DND-41 (cell line): ENCODE results near the gene TCP1.
A peak's percentile ranks its signal among the peaks of the same experiment; 100 is the strongest.

Experiments
- ATAC-seq: fragments of 200-7000 bp; cut with Tn5 transposase; 3 replicates; pipeline ENCODE4 v1.9.1; 2021; ENCODE audit warnings: low read depth; ENCODE audit not compliant: insufficient read depth
- DNase-seq: peaks from one replicate; pipeline ENCODE4 v3.0.0-alpha.2; 2020
- H2AFZ ChIP-seq: 2 replicates; pipeline ENCODE4 v1.6.0; 2012; ENCODE audit warnings: low read depth, low read length
- H3K27ac ChIP-seq: 2 replicates; pipeline ENCODE4 v1.5.1; 2012; ENCODE audit warnings: low read length, inconsistent platforms
- H3K27me3 ChIP-seq: fragments of 200-600 bp; sonication (generic); 2 replicates; pipeline ENCODE4 v1.6.0; 2012; ENCODE audit warnings: low read length, mild to moderate bottlenecking, inconsistent platforms; ENCODE audit not compliant: insufficient read depth, poor library complexity
- H3K36me3 ChIP-seq: 2 replicates; pipeline ENCODE4 v1.5.1; 2012; ENCODE audit warnings: low read length, inconsistent platforms; ENCODE audit not compliant: insufficient read depth
- H3K4me1 ChIP-seq: 2 replicates; pipeline ENCODE4 v1.5.1; 2012; ENCODE audit warnings: mild to moderate bottlenecking, low read length; ENCODE audit not compliant: insufficient read depth
- H3K4me2 ChIP-seq: 2 replicates; pipeline ENCODE4 v1.6.0; 2012; ENCODE audit warnings: mild to moderate bottlenecking, moderate library complexity, low read length, inconsistent platforms; ENCODE audit not compliant: insufficient read depth
- H3K4me3 ChIP-seq, 2 experiments: fragments of 200-600 bp in 1 of 2; shearing (Covaris generic) in 1 of 2; 2 replicates each; pipeline ENCODE4 v1.5.1; 2012 to 2016; ENCODE audit warnings: inconsistent platforms in 2 of 2, low read length in 2 of 2, mild to moderate bottlenecking in 2 of 2, low read depth in 1 of 2, moderate library complexity in 1 of 2
- H3K79me2 ChIP-seq: 2 replicates; pipeline ENCODE4 v1.6.0; 2012; ENCODE audit warnings: low read length, inconsistent platforms; ENCODE audit not compliant: insufficient read depth
- H3K9ac ChIP-seq: 2 replicates; pipeline ENCODE4 v1.6.0; 2012; ENCODE audit warnings: low read depth, mild to moderate bottlenecking, inconsistent platforms, low read length, moderate library complexity
- H3K9me3 ChIP-seq: 2 replicates; pipeline ENCODE4 v1.5.1; 2012; ENCODE audit warnings: low read length, moderate library complexity, mild to moderate bottlenecking, inconsistent platforms; ENCODE audit not compliant: insufficient read depth, severe bottlenecking
- H4K20me1 ChIP-seq: 2 replicates; pipeline ENCODE4 v1.6.0; 2012; ENCODE audit warnings: low read length; ENCODE audit not compliant: insufficient read depth
- CTCF ChIP-seq: IDR thresholded peaks from 2 replicates; pipeline ENCODE4 v1.5.1; 2012; ENCODE audit warnings: borderline replicate concordance, low read length, moderate library complexity, mild to moderate bottlenecking; ENCODE audit not compliant: poor library complexity, severe bottlenecking; ENCODE audit errors: extremely low read depth
- EZH2 ChIP-seq: IDR thresholded peaks from 3 replicates; pipeline ENCODE4 v1.6.1; 2012; ENCODE audit warnings: borderline replicate concordance, low read depth, mild to moderate bottlenecking, moderate library complexity, low read length, inconsistent platforms; ENCODE audit not compliant: severe bottlenecking

Gene TCP1

DNA sequence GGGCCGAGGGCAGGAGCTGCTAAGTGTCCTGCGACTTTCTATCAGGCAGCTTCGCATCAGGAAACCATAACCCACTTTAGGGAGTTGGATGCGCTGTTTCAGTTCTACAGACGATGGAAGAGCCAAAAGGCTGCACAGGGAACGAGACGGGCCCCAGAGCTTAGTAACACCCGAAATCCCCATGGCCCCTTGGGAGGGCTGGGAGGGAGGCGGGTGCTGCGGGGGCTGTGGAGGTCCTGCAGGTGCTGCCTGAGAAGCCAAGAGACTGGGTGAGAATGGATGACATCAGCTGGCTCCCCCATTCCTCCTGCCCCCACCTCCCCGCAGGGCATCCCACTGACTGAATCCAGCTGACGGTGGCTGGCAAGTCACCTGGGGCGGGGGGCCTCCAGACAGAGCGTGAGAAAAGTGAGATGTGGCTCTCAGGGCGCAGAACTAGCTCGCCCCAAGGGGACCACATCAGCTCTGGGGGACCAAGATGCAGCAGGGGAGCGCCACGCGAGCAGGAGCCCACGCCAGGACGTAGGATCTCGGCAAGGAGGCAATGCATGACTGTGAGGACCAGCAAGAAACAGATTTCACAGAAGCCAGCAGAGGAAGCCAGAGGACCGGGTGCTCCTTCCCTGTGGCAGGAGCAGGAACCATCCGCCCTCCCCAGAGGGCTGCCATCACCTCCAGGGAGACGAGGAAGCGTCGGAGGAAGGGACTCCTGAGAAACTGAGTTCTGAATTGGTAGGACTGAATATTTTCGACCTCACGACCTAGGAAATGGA, 47.5 kb upstream of the TCP1 start:
- Histone ChIP-seq H3K4me3 (no peak overlapping the region), H3K4me1 (peaks cover 13% of the 10 kb centered on the region), H3K36me3 (no peaks in the 10 kb centered on the region), H3K79me2 (no peaks in the 10 kb centered on the region), H3K9ac (no peak overlapping the region), H3K4me2 (no peak overlapping the region), H4K20me1 (no peaks in the 10 kb centered on the region), H3K9me3 (no peaks in the 10 kb centered on the region), H3K27me3 (no peaks in the 10 kb centered on the region), H2AFZ (no peak overlapping the region), H3K27ac (no peak overlapping the region)
- DNase-seq, result no peak
- TF ChIP-seq EZH2, result no peak
- no peak for ATAC-seq

GRCh38 chr6:159833997-159834603, 44.7 kb upstream of the TCP1 start:
- DNase-seq, result peak; percentile 53
- Histone ChIP-seq H3K79me2 (no peaks in the 10 kb centered on the region), H3K27me3 (no peaks in the 10 kb centered on the region), H3K9me3 (no peaks in the 10 kb centered on the region), H3K9ac (no peak overlapping the region), H3K36me3 (no peaks in the 10 kb centered on the region), H3K4me1 (peaks cover 13% of the 10 kb centered on the region), H3K4me2 (no peak overlapping the region), H4K20me1 (no peaks in the 10 kb centered on the region), H2AFZ (no peak overlapping the region), H3K27ac (no peak overlapping the region), H3K4me3 (no peak overlapping the region)
- peak; percentile 79 for ATAC-seq
- TF ChIP-seq CTCF (no peak), EZH2 (no peak)

GRCh38 chr6:159833556-159833955, 44.2 kb upstream of the TCP1 start:
- Histone ChIP-seq H3K27me3 (no peaks in the 10 kb centered on the region), H3K27ac (no peak overlapping the region), H3K79me2 (no peaks in the 10 kb centered on the region), H3K4me2 (no peak overlapping the region), H3K9ac (no peak overlapping the region), H3K4me1 (peaks cover 13% of the 10 kb centered on the region), H4K20me1 (no peaks in the 10 kb centered on the region), H2AFZ (no peak overlapping the region), H3K36me3 (no peaks in the 10 kb centered on the region), H3K9me3 (no peaks in the 10 kb centered on the region), H3K4me3 (no peak overlapping the region)
- DNase-seq, result no peak
- no peak for TF ChIP-seq CTCF
- TF ChIP-seq EZH2, result no peak
- ATAC-seq, result no peak

- Histone ChIP-seq H3K4me3 (no peak overlapping the region), H3K36me3 (no peaks in the 10 kb centered on the region), H2AFZ (no peak overlapping the region), H3K27ac (no peak overlapping the region), H3K4me1 (peaks cover 13% of the 10 kb centered on the region), H3K4me2 (no peak overlapping the region), H3K79me2 (no peaks in the 10 kb centered on the region), H3K9me3 (no peaks in the 10 kb centered on the region), H3K9ac (no peak overlapping the region), H4K20me1 (no peaks in the 10 kb centered on the region), H3K27me3 (no peaks in the 10 kb centered on the region)
- ATAC-seq, result no peak
- no peak for TF ChIP-seq EZH2
- no peak for TF ChIP-seq CTCF
- no peak for DNase-seq
Measured at GRCh38 chr6:159832946-159833345, 43.5 kb upstream of the TCP1 start.
